PC-3 (cell line): Measurements from ENCODE around the gene MCAT. TPM values are rescaled to one million over a fixed set of nuclear protein-coding genes. Genes with fewer than 3 reads are reported as not detected.

ENCODE experiments used
- ATAC-seq: fragments of 200-7000 bp; cut with Tn5 transposase; 2 replicates; pipeline ENCODE4 v1.9.1; 2020; ENCODE audit warnings: mild to moderate bottlenecking, moderate library complexity
- BruUV-seq: library from RNA; stranded (reverse); fragments of 400-500 nt; replicated peaks from 2 replicates; lab custom pipeline; 2021; lab: Mats Ljungman, UMichigan
- CTCF ChIA-PET: fragments of 300-600 bp; sonication (Branson Sonifier 250); formaldehyde crosslinking; loops from one replicate; lab custom pipeline; 2022; ENCODE audit warnings: antibody characterized with exemption; lab: Charles Lee
- POLR2A ChIA-PET: fragments of 300-600 bp; sonication (Branson Sonifier 250); formaldehyde crosslinking; loops from one replicate; lab custom pipeline; 2022; ENCODE audit warnings: antibody characterized with exemption; ENCODE audit not compliant: unreplicated experiment; lab: Charles Lee
- DNase-seq: peaks from one replicate; pipeline ENCODE4 v3.0.0-alpha.2; 2015
- H2AFZ ChIP-seq: fragments of 300-600 bp; sonication (generic); 2 replicates; pipeline ENCODE4 v1.6.0; 2016; ENCODE audit warnings: antibody characterized with exemption, low read length
- H3F3A ChIP-seq: fragments of 300-600 bp; sonication (generic); one replicate; pipeline ENCODE4 v1.6.0; 2017; ENCODE audit warnings: antibody characterized with exemption, low read length, control low read depth, mild to moderate bottlenecking; ENCODE audit not compliant: unreplicated experiment
- H3K27ac ChIP-seq: fragments of 300-600 bp; sonication (generic); 2 replicates; pipeline ENCODE4 v1.5.1; 2016; ENCODE audit warnings: mild to moderate bottlenecking, low read length
- H3K27me3 ChIP-seq: fragments of 300-600 bp; sonication (generic); 2 replicates; pipeline ENCODE4 v1.6.1; 2016; ENCODE audit warnings: low read length, mixed read lengths
- H3K36me3 ChIP-seq: fragments of 300-600 bp; sonication (generic); 2 replicates; pipeline ENCODE4 v1.6.1; 2016; ENCODE audit warnings: low read depth, mixed run types, low read length, mixed read lengths
- H3K4me1 ChIP-seq: fragments of 300-600 bp; sonication (generic); 2 replicates; pipeline ENCODE4 v1.5.1; 2016; ENCODE audit warnings: low read length; ENCODE audit not compliant: insufficient read depth
- H3K4me2 ChIP-seq: fragments of 300-600 bp; sonication (generic); 2 replicates; pipeline ENCODE4 v1.6.0; 2016; ENCODE audit warnings: low read length
- H3K4me3 ChIP-seq: fragments of 300-600 bp; sonication (generic); 2 replicates; pipeline ENCODE4 v1.5.1; 2016; ENCODE audit warnings: mild to moderate bottlenecking, low read length, mixed read lengths
- H3K79me2 ChIP-seq: fragments of 300-600 bp; sonication (generic); 2 replicates; pipeline ENCODE4 v1.6.1; 2017; ENCODE audit warnings: low read length, mixed read lengths
- H3K9ac ChIP-seq: fragments of 300-600 bp; sonication (generic); 2 replicates; pipeline ENCODE4 v1.6.0; 2016; ENCODE audit warnings: mild to moderate bottlenecking, low read length
- H3K9me2 ChIP-seq: fragments of 300-600 bp; sonication (generic); replicated peaks from 2 replicates; pipeline ENCODE4 v1.6.1; 2016; ENCODE audit warnings: mixed run types, low read length, mixed read lengths
- H3K9me3 ChIP-seq: fragments of 300-600 bp; sonication (generic); 2 replicates; pipeline ENCODE4 v1.6.1; 2016; ENCODE audit warnings: low read length, mixed read lengths
- H4K20me1 ChIP-seq: fragments of 300-600 bp; sonication (generic); 2 replicates; pipeline ENCODE4 v1.6.1; 2016; ENCODE audit warnings: low read length, mixed read lengths
- EZH2 ChIP-seq: fragments of 300-600 bp; sonication (generic); IDR thresholded peaks from one replicate; pipeline ENCODE4 v1.6.1; 2017; ENCODE audit warnings: antibody characterized with exemption, mild to moderate bottlenecking, low read length; ENCODE audit not compliant: unreplicated experiment
- EZH2phosphoT487 ChIP-seq: fragments of 300-600 bp; sonication (generic); IDR thresholded peaks from 2 replicates; pipeline ENCODE4 v1.6.1; 2018; ENCODE audit warnings: mild to moderate bottlenecking, antibody characterized with exemption, low read length, borderline replicate concordance
- intact Hi-C: fragments of 100-400 bp; cut with micrococcal nuclease; formaldehyde crosslinking; loops from 2 replicates; pipeline ENCODE4 v1.9.0; 2023
- total RNA-seq: library from RNA; depleted of rRNA; stranded (reverse); fragments of >200 nt; gene quantifications from 2 replicates; pipeline ENCODE4 v1.2.3, GENCODE V29; 2014
- TF ChIP-seq, protein P1 (sequence below): fragments of 300-600 bp; sonication (generic); conservative IDR thresholded peaks from 2 replicates; pipeline ENCODE4 v1.5.1; 2017; ENCODE audit warnings: antibody characterized with exemption, low read depth, mild to moderate bottlenecking, low read length

Gene MCAT
- total RNA-seq, 1 experiment from 2014 or later = 29.2 TPM

DNA sequence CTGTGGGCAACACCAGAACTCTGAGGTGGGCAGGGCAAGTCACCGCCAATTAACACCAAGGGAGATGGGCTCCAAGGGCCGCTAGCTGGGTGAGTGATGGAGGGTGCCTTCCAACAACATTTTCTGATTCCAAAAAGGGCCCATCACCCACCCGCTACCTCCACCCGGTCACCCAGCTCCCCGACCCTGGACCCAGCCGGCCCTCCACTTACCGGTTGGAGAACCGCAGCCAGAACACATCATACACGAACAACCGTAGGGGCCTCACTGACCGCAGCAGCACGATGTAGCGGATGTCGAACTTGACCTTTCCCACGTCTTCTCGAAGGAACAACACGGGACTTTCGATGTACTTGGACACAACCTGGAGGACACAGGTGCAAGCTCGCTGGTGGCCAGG, 29.0 kb upstream of the MCAT start:
- CTCF ChIA-PET = no interaction called here
- no peak overlapping the region for H3K4me2 ChIP-seq
- H2AFZ ChIP-seq = no peak overlapping the region
- no peak overlapping the region for H3K4me3 ChIP-seq
- no peaks in the 10 kb centered on the region for H3K4me1 ChIP-seq
- H3K36me3 ChIP-seq = no peaks in the 10 kb centered on the region
- no TSS peak for BruUV-seq
- no peak overlapping the region for H3K27ac ChIP-seq
- no peak for TF ChIP-seq EZH2
- no peak for TF ChIP-seq EZH2phosphoT487
- TF ChIP-seq, protein P1, sequence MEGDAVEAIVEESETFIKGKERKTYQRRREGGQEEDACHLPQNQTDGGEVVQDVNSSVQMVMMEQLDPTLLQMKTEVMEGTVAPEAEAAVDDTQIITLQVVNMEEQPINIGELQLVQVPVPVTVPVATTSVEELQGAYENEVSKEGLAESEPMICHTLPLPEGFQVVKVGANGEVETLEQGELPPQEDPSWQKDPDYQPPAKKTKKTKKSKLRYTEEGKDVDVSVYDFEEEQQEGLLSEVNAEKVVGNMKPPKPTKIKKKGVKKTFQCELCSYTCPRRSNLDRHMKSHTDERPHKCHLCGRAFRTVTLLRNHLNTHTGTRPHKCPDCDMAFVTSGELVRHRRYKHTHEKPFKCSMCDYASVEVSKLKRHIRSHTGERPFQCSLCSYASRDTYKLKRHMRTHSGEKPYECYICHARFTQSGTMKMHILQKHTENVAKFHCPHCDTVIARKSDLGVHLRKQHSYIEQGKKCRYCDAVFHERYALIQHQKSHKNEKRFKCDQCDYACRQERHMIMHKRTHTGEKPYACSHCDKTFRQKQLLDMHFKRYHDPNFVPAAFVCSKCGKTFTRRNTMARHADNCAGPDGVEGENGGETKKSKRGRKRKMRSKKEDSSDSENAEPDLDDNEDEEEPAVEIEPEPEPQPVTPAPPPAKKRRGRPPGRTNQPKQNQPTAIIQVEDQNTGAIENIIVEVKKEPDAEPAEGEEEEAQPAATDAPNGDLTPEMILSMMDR = no peak
- H3K9me2 ChIP-seq = no peaks in the 10 kb centered on the region
- no peaks in the 10 kb centered on the region for H3K27me3 ChIP-seq
- H3K9ac ChIP-seq = no peak overlapping the region
- POLR2A ChIA-PET = no interaction called here
- H3K9me3 ChIP-seq = no peaks in the 10 kb centered on the region
- H4K20me1 ChIP-seq = no peaks in the 10 kb centered on the region
- ATAC-seq (no peak), DNase-seq (no peak)
- H3K79me2 ChIP-seq = no peaks in the 10 kb centered on the region
- no peaks in the 10 kb centered on the region for H3F3A ChIP-seq
- intact Hi-C loops = no loop called here

DNA sequence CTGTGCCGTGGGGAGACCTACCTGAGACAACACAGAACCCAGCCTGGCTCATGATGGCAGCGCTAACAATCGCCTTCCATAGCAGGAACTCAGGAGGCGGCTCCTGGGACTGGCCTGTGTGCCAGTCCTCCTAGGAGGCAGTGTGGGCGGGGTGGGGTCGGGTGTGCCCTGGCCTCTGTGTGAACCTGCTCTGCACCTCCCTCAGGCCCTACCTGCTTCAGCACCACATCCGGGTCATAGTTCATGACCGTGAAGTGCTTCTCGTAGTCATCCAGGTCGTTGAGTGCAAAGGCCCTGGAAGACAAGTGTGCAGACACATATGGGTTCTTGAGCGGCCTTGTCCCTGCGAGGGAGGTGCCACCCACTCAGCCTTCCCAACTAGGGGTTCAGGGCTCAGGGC, 28.4 kb upstream of the MCAT start:
- ATAC-seq = no peak
- CTCF ChIA-PET = no interaction called here
- intact Hi-C loops = no loop called here
- Histone ChIP-seq H3K79me2 (no peaks in the 10 kb centered on the region), H3K4me1 (no peaks in the 10 kb centered on the region), H3F3A (no peaks in the 10 kb centered on the region), H3K27me3 (no peaks in the 10 kb centered on the region), H3K27ac (no peak overlapping the region), H3K9me2 (no peaks in the 10 kb centered on the region), H3K36me3 (no peaks in the 10 kb centered on the region), H2AFZ (no peak overlapping the region), H3K4me3 (no peak overlapping the region), H3K4me2 (no peak overlapping the region), H3K9ac (no peak overlapping the region), H3K9me3 (no peaks in the 10 kb centered on the region), H4K20me1 (no peaks in the 10 kb centered on the region)
- no TSS peak for BruUV-seq
- POLR2A ChIA-PET = no interaction called here
- DNase-seq = no peak
- no peak for TF ChIP-seq EZH2phosphoT487
- TF ChIP-seq EZH2 = no peak
- TF ChIP-seq, protein P1 = no peak

DNA sequence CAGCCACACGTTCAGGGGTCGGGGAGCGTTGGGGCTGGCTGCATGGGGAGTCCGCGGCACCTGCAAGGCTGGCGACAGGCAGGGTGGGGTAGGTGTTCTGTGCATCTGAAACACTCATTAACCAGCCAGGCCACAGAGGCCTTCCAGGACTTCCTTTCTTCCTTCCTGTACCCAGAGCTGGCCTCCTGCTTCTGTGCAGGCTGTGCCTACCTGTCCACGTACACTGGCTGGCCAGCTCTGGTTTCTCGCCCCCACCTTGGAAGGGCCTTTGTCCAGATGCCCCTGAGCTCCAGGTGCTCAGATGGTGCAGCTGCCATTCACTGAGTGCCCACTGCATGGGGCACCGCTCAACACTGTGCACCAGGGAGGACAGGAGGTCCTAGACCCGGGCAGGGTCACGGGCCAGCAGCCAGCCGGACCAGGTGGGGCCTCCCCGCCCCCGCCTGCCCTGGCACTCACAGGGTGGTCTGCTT, 27.9 kb upstream of the MCAT start:
- Histone ChIP-seq H3K4me3 (no peak overlapping the region), H3K9me3 (no peaks in the 10 kb centered on the region), H2AFZ (no peak overlapping the region), H3K4me1 (no peaks in the 10 kb centered on the region), H3K36me3 (no peaks in the 10 kb centered on the region), H3K27me3 (no peaks in the 10 kb centered on the region), H3K4me2 (no peak overlapping the region), H3K27ac (no peak overlapping the region), H3K9me2 (no peaks in the 10 kb centered on the region), H3F3A (no peaks in the 10 kb centered on the region), H3K9ac (no peak overlapping the region), H4K20me1 (no peaks in the 10 kb centered on the region), H3K79me2 (no peaks in the 10 kb centered on the region)
- no TSS peak for BruUV-seq
- ChIA-PET CTCF (no interaction called here), POLR2A (no interaction called here)
- ATAC-seq = no peak
- TF ChIP-seq EZH2 = no peak
- no peak for TF ChIP-seq EZH2phosphoT487
- TF ChIP-seq, protein P1 = no peak
- intact Hi-C loops = no loop called here
- no peak for DNase-seq
